OCI-LY7 (cell line): ENCODE measurements around the gene GRB10.

Experiments used
- CTCF ChIP-seq: fragments of 200-600 bp; sonication (generic); conservative IDR thresholded peaks from 2 replicates; pipeline ENCODE4 v1.5.1; 2014; ENCODE audit warnings: mild to moderate bottlenecking, antibody characterized with exemption, low read length, moderate library complexity, mixed read lengths
- EZH2phosphoT487 ChIP-seq: fragments of 200-600 bp; sonication (generic); IDR thresholded peaks from 2 replicates; pipeline ENCODE4 v1.6.1; 2018; ENCODE audit warnings: low read depth, borderline replicate concordance, mild to moderate bottlenecking, mixed run types, antibody characterized with exemption, low read length, moderate library complexity, mixed read lengths

DNA sequence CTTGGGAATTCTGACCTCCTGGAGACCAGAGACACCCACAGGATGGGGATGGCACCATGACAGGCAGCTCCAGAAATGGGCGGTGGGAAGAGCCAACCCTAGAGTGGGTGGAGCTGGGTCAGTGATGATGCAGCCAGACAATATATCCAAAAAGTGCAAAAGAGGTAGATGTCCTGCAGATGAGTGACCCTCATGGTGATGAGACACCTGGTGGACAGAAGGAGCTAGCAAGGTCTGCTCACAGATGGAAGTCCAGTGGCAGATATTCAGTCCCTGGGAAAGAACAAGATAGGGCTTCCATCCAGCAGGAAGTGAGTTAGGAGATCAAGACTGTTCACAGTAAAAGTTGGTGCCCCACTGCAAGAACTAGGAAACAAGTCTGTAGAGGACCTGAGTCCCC, 19.2 kb upstream of the GRB10 start:
- TF ChIP-seq CTCF (no peak), EZH2phosphoT487 (no peak)
